Adrenal gland (tissue), 12 donors: ENCODE results near the gene PLAGL1. TPM values are rescaled to one million over a fixed set of nuclear protein-coding genes. Genes with fewer than 3 reads are reported as not detected.

Experiments used
- DNase-seq, 7 donors: peaks; one replicate each; pipeline ENCODE4 v3.0.0-alpha.2; 2019 to 2020
- H3K27ac ChIP-seq, 5 donors: fragments of 200-600 bp; sonication (generic) in 4 of 5; 1 replicate in 3 of 5; 2 replicates in 2 of 5; pipeline versions ENCODE4 v1.5.1 to v1.8.0; 2016 to 2020; ENCODE audit warnings: mild to moderate bottlenecking in 1 of 5
- H3K27me3 ChIP-seq: fragments of 200-600 bp; 2 replicates; pipeline ENCODE4 v1.8.0; 2021
- H3K36me3 ChIP-seq, 2 donors: fragments of 200-600 bp; replicated peaks in 1 of 2; 1 replicate in 1 of 2; 2 replicates in 1 of 2; pipeline versions ENCODE4 v1.5.1 to v1.8.0; 2018 to 2022
- H3K4me1 ChIP-seq, 2 donors: fragments of 200-600 bp; replicated peaks in 1 of 2; 1 replicate in 1 of 2; 2 replicates in 1 of 2; pipeline versions ENCODE4 v1.5.1 to v1.8.0; 2018 to 2021
- H3K4me3 ChIP-seq, 4 donors: fragments of 200-600 bp; sonication (generic) in 3 of 4; one replicate each; pipeline ENCODE4 v1.5.1; 2016 to 2018
- H3K9me3 ChIP-seq, 3 donors: fragments of 200-600 bp; sonication (generic) in 1 of 3; replicated peaks in 1 of 3; 1 replicate in 2 of 3; 2 replicates in 1 of 3; pipeline versions ENCODE4 v1.5.1 to v1.8.0; 2016 to 2021
- CTCF ChIP-seq, 6 experiments: fragments of 450-650 bp in 4 of 6; fragments of 200-600 bp in 2 of 6; sonication (generic) in 1 of 6; IDR thresholded peaks; 1 replicate in 5 of 6; 2 replicates in 1 of 6; pipeline versions ENCODE4 v1.5.1 to v1.8.0; 2016 to 2021; ENCODE audit warnings: antibody characterized with exemption in 6 of 6, mild to moderate bottlenecking in 2 of 6, moderate library complexity in 1 of 6
- POLR2A ChIP-seq, 2 donors: fragments of 450-650 bp; IDR thresholded peaks; one replicate each; pipeline ENCODE4 v1.6.1; 2017; ENCODE audit warnings: antibody characterized with exemption in 2 of 2, mild to moderate bottlenecking in 2 of 2, moderate library complexity in 1 of 2
- WGBS, 4 donors: extraction: QIAGEN DNeasy Blood & Tissue Kit in 2 of 4; methylation state at CpG; one replicate each; pipeline versions ENCODE4 v1.1.5 to v1.1.7; 2013 to 2017; 5-methylcytosine and 5-hydroxymethylcytosine counted together
- intact Hi-C, 2 donors: fragments of 100-400 bp; cut with DNase I; formaldehyde crosslinking; loops; one replicate each; pipeline versions ENCODE4 v1.14.1 to v1.15.0; 2022 to 2023
- polyA plus RNA-seq, 3 donors: library from polyadenylated mRNA; stranded (reverse); fragments of 200-250 nt in 2 of 3; fragments of 350-450 nt in 1 of 3; fragmentation: Illumina TruSeq in 1 of 3; extraction: RNeasy Lipid Tissue Mini Kit (QIAGEN cat#74804) in 1 of 3; gene quantifications; one replicate each; pipeline ENCODE4 v1.2.3, GENCODE V29; 2013 to 2014
- total RNA-seq, 9 donors: library from RNA; depleted of rRNA in 4 of 9; stranded (reverse); fragments of >200 nt in 4 of 9; fragments of 120-200 nt in 1 of 9; fragmentation: NEBNext Ultra II Directional in 1 of 9; extraction: Animal tissue kit (Norgen Biotek cat#: 25700) in 1 of 9; gene quantifications; one replicate each; pipeline versions ENCODE4 v1.1.0 to v1.2.4, GENCODE V29; 2013 to 2023
- donor health status: healthy with polysubstance abuse.
- donor health status: Bipolar disorder and iron deficiency.
- donor health status: DM: yes; HTN: yes; CAD: no.
- donor health status: DM: no; HTN: no; CAD: no.
- donor health status: DM: no; HTN: no; CAD: no.
- donor health status: DM: yes; HTN: yes; CAD: no.

The PLAGL1 gene
- total and polyA plus RNA-seq, 12 donors = 20.4 to 197 (median 78.7) TPM

GRCh38 chr6:143998686-143999085, 9.4 kb downstream of the PLAGL1 start:
- no peaks in the 10 kb centered on the region for H3K36me3 ChIP-seq
- TF ChIP-seq CTCF (IDR thresholded peaks at IDR 0.05) (no peak), POLR2A (IDR thresholded peaks at IDR 0.05) (no peak)
- 96 to 98% (median 97%) methylated on average over 2 of the region's 2 CpGs for WGBS, 4 donors

GRCh38 chr6:143993965-143994646, 14.0 kb downstream of the PLAGL1 start:
- no peaks in the 10 kb centered on the region for H3K36me3 ChIP-seq
- no peaks in the 10 kb centered on the region for H3K4me1 ChIP-seq
- H3K27me3 ChIP-seq = no peaks in the 10 kb centered on the region
- 91 to 98% (median 93%) methylated on average over 7 of the region's 7 CpGs for WGBS, 4 donors
- TF ChIP-seq CTCF (IDR thresholded peaks at IDR 0.05) (no peak), POLR2A (IDR thresholded peaks at IDR 0.05) (no peak)
- H3K9me3 ChIP-seq = no peaks in the 10 kb centered on the region
- no peak overlapping the region for H3K27ac ChIP-seq
- intact Hi-C loops = no loop called here
- no peak for DNase-seq
- no peak overlapping the region for H3K4me3 ChIP-seq

More at GRCh38 chr6:143998686-143999085, 9.4 kb downstream of the PLAGL1 start:
- no peak for DNase-seq
- Histone ChIP-seq H3K27ac (no peak overlapping the region), H3K4me1 (no peaks in the 10 kb centered on the region), H3K4me3 (no peak overlapping the region), H3K27me3 (no peaks in the 10 kb centered on the region), H3K9me3 (peaks cover 0 to 16% (median 4%) of the 10 kb centered on the region in 3 donors)
- intact Hi-C loops = no loop called here

GRCh38 chr6:143992285-143992684, 15.8 kb downstream of the PLAGL1 start:
- Histone ChIP-seq H3K27ac (no peak overlapping the region), H3K27me3 (no peaks in the 10 kb centered on the region), H3K9me3 (no peaks in the 10 kb centered on the region), H3K36me3 (no peaks in the 10 kb centered on the region), H3K4me1 (no peaks in the 10 kb centered on the region), H3K4me3 (no peak overlapping the region)
- no peak for DNase-seq
- 97 to 100% (median 97%) methylated on average over 1 of the region's 1 CpG for WGBS, 4 donors
- intact Hi-C loops = no loop called here
- TF ChIP-seq CTCF (IDR thresholded peaks at IDR 0.05) (no peak), POLR2A (IDR thresholded peaks at IDR 0.05) (no peak)

- Histone ChIP-seq H3K4me1 (peaks cover 5 to 12% of the 10 kb centered on the region in 2 donors), H3K27me3 (no peaks in the 10 kb centered on the region), H3K9me3 (no peaks in the 10 kb centered on the region), H3K36me3 (no peaks in the 10 kb centered on the region), H3K27ac (no peak overlapping the region), H3K4me3 (no peak overlapping the region)
- WGBS, 4 donors = 80 to 87% (median 85%) methylated on average over 5 of the region's 5 CpGs
- intact Hi-C loops = no loop called here
- no peak for DNase-seq
- no peak for TF ChIP-seq POLR2A (IDR thresholded peaks at IDR 0.05)
- TF ChIP-seq CTCF (IDR thresholded peaks at IDR 0.05) = no peak
Measured at GRCh38 chr6:143986463-143987065, 21.5 kb downstream of the PLAGL1 start.
